ENCODE measurements around the gene SERPINB2.

The SERPINB2 gene, protein sequence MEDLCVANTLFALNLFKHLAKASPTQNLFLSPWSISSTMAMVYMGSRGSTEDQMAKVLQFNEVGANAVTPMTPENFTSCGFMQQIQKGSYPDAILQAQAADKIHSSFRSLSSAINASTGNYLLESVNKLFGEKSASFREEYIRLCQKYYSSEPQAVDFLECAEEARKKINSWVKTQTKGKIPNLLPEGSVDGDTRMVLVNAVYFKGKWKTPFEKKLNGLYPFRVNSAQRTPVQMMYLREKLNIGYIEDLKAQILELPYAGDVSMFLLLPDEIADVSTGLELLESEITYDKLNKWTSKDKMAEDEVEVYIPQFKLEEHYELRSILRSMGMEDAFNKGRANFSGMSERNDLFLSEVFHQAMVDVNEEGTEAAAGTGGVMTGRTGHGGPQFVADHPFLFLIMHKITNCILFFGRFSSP

DNA sequence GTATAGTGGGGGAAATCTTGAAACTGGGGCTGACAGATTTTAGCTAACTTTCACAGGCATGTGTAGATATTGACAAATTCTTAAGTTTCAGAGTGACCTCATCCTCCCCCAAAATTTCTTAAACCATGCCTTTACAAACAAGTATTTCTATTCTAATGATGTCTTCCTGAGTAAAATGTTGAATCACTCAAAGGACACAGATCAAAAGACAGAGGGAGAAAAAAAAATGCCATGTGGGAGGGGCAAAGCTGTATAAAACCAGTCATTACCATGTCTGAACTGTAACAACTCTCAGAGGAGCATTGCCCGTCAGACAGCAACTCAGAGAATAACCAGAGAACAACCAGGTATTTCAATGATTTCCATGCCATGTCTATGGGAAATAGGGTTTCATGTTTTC, at the start of gene SERPINB2:
TSS of gene SERPINB2 (plus strand) at position 282 of the 400 bp plus-strand sequence. CDS start 3,740 bp downstream, outside the sequence.
- no peak for DNase-seq (ENCODE audit: low spot score)

DNA sequence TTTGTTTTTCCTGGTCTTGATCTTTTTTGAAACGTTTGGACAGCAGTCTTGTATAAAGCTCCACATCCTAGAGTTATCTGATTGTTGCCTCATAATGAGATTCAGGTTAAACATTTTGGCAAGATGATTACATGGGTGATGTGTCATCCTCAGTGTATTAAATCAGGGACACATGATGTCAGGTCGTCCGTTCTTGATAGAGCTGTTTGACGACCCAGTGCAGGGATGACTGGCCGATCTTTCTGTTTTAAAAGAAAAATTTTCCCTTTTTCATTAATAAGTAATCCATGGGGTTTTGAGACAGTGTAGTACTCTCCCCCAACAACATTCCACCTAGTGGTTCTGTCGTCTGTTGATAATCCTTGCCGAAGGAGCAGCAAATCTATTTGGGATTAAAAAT, 44.5 kb upstream of the SERPINB2 start:
- DNase-seq (ENCODE audit: low spot score): no peak

DNA sequence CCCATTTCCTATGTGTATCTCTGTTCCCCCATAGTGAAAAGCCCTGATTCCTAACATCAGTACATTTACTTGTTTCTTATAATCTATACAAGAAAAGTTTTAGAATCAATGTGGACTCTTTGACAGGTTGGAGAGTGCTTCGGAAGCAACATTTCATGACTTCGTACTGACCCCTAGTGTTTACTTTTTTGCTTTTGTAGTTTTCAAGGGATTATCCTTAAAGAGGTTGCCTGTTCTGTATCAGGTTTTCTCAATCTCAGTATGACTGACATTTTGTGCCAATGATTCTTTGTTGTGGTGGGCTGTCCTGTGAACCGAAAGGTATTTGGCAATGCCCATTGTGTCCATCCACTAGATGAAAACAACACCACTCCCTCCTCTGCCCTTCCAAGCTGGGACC, 43.3 kb upstream of the SERPINB2 start:
- peak; percentile 18 for DNase-seq (ENCODE audit: low spot score)

DNA sequence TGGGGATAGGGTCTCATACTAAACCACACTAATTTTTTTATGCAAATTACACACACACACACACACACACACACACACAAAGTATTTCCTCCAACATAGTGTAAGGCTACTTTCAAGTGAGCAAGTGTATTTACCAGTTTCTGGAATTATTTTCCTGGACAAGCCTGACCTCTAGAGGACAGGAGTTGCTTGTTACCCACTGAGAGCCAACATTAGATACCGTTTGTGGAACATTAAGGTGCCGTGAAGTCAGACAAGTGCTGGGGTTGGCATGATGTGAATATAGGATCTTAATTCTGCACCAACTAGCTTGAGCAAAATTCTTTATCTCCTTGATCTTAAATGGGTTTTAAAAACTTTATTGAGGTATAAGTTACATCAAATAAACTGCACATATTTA, 39.3 kb upstream of the SERPINB2 start:
- peak; percentile 27 for DNase-seq (ENCODE audit: low spot score)

DNA sequence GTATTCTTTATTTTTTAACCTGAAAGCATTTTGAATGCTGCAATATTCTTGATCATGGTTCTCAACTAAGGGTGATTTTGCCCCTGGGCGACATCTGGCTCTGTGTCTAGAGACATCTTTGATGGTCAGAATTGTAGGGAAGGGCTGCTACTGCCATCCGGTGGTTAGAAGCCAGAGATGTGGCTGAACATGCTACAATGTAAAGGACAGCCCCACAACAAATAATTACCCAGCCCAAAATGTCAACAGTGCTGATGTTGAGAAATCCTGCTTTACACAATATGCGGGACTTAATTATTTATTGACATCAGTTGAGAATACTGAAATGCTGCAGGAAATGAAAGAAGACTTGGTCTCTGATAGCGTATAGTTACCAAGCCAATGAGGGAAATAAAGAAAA, 37.5 kb upstream of the SERPINB2 start:
- DNase-seq (ENCODE audit: low spot score): peak; percentile 27

DNA sequence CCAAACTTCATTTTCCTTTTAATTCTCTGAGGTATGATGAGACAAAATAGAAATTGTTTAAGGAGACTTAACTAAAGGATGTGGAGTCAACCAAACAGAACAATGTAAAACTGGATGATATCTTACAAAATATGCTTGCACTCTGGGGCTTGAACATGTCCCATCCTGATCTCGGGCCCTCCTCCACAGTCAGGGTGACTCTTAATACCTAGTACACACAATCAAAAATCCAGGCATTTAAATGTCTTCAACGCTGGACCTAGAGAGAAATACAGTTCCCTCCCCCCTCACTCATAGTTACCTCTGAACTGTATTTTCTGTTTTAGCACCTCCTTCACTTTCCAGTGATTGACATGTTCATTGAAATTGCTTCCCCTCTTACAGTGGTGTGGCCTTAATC, 36.9 kb upstream of the SERPINB2 start:
- DNase-seq (ENCODE audit: low spot score): no peak

DNA sequence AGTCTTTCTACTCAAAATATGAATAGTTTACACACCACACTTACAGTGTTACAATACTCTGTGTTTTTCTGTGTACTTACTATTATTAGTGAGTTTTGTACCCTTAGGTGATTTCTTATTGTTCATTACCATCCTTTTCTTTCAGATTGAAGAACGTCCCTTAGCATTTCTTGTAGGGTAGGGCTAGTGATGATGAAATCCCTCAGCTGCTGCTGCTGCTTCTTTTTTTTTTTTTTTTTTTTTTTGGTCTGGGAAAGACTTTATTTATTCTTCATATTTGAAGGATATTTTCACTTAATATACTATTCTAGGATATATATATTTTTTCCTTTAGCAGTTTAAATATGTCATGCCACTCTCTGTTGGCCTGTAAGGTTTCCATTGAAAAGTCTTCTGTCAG, 29.0 kb upstream of the SERPINB2 start:
- DNase-seq (ENCODE audit: low spot score): no peak

DNA sequence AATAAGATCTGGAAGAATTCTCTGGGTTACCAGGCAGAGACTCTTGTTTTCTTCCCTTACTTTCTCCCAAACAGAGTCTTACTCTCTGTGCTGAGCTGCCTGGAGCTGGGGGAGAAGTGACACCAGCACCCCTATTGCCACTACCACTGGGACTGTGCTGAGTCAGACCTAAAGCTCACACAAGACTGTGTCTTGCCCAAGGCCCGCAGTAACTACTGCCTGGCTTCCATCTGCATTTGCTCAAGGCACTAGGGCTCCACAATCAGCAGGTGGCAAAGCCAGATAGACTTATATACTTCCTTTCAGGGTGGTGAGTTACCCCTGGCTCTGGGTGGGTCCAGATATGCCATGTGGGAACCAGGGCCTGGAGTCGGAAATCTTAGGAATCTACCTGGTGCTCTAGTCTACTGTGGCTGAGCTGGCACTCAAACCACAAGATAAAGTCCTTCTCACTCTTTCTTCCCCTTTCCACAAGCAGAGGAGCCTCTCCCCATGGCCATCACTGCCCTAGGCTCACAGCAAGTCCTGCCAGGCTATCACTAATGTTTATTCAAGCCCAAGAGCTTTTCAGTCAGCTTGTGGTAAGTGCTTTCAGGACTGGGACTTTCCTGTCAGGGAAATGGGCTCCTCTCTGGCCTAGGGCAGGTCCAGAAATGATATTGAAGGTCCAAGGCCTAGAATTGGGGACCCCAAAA, 27.6 kb upstream of the SERPINB2 start:
- no peak for DNase-seq (ENCODE audit: low spot score)

DNA sequence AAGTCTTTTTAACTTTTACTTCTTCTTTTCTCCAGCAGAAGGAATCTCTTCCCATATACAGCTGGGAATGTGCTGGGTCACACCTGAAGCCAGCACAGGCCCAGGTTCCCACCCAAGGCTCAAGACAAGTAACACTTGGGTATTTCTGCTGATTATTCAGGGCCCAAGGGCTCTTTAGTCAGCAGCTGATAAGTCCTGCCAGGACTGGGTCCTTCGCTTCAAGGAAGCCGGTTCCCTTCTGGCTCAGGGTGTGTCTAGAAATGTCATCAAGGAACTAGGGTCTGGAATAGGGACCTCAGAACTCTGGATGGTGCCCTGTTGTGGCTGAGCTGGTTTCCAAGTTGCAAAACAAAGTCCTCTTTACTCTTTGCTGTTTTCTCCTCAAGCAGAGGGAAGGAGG, 27.0 kb upstream of the SERPINB2 start:
- no peak for DNase-seq (ENCODE audit: low spot score)

DNA sequence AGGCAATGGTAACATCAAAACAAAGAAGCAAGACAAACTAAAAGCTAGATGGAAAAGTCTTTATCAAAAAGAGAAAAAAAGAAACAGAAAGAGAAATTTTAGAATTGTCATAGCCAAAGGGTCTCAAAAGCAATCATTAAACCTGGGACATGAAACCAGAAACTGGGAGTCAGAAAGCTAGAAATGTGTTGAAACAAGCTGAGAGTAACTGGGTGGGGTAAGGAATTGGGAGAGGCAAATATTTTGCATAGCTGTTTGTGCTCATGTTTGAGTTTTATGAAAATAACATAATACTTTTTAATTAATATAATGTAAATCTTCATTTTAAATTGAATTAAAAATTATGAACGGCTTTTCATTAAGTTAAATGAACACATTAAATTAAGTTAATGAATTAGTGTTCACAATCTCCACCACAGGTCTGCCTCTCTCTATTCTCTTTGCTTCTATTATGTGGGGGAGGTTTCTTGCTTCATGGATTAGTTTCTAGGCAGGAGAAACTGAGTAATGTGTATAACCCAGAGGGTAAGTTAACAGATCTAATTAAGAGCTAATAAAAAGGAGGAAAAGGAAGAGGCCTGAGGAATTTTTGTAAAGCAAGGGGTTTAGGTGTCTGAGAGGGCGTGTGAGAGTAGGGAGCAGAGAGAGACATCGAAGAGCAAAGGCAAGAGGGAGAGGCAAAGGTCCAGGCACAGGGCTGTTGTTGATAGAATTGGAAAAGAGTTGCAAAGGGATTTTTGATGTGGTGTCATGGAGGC, 20.0 kb upstream of the SERPINB2 start:
- no peak for DNase-seq (ENCODE audit: low spot score)

DNA sequence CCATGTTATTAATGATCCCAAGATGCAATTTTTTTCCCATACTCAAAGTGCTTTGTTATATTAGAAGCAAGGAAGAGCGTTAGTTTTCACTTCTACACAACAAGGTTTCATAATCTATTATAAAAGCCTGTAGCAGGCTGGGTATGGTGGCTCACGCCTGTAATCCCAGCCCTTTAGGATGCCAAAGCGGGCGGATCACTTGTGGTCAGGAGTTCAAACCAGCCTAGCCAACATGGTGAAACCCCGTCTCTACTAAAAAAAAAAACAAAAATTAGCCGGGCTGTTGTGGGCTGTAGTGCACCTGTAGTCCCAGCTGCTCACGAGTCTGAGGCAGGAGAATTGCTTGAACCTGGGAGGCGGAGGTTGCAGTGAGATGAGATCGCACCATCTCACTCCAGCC, 19.0 kb upstream of the SERPINB2 start:
- no peak for DNase-seq (ENCODE audit: low spot score)

DNA sequence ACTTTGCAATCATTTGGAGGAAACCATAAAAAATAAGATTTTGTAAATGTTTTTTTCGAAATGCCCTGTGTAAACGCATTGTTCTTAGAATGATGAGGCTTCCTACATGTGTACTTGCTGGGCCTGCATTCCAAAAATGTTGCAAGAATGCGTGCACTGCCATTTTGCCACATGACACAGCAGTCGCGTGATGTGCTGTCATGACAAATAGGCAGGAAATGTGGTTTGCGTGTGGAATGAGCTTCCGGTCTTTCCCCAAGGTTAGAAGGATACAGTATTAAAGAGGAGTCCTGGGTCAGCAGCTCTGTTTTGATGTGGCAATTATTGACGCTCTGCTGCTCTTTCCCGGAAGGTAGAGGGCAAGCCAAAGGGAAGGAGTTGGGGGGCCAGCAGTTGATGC, 18.1 kb upstream of the SERPINB2 start:
- DNase-seq (ENCODE audit: low spot score): peak; percentile 76

DNA sequence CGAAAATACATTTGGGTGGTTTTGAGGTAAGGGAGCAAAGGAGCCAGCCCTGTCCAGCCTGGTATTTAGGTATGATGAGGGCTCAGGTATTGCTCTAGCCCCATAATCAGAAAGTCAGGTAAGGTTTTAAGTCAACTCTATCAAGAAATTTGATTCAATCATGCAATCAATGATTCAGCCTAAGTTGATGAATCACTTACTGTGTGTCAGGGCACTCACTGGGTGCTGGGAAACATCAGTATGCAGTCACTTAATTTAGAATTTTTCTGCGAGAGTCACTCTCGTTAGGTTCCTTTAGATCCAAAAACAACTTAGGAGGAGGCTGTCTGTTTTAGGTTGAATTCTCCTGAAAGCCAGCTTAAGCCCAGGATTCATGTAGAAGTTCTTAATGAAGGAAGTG, 17.7 kb upstream of the SERPINB2 start:
- peak; percentile 36 for DNase-seq (ENCODE audit: low spot score)

DNA sequence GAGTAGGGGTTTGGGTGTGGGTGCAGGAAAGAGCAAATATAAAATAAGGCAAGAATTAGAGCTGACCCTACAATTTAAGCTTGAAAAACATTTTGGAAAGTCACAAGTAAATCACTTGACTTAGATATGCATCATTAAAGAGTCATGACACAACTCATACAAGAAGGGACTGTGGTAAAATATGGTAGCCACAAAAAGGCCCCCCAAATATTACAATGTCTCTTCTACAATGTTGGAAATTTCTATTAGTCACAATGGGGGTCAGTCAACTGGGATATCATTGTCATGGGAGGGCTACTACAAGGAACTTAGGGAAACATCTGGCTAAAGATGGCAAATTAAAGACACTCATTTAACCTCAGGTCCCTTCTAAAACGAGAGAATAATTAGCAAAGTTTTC, 15.7 kb upstream of the SERPINB2 start:
- no peak for DNase-seq (ENCODE audit: low spot score)

DNA sequence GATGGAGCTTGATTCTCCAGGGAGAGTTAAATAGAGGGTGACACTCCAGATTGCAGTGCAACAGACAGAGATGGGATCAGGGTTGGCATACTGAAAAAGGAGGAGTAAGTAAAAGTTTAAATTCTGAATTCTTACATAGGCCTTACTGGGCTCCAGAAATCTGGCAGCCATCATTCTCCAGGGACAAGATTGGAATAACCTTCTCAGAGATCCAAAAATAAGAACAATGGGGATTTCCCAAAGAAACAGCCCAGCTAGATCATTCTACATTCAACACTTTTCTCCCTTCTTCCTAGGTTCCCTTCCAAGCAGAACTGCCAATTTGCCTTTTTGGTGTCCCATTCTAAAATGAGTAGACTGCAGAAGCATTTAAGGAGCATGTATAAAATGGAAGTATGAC, 14.9 kb upstream of the SERPINB2 start:
- no peak for DNase-seq (ENCODE audit: low spot score)

DNA sequence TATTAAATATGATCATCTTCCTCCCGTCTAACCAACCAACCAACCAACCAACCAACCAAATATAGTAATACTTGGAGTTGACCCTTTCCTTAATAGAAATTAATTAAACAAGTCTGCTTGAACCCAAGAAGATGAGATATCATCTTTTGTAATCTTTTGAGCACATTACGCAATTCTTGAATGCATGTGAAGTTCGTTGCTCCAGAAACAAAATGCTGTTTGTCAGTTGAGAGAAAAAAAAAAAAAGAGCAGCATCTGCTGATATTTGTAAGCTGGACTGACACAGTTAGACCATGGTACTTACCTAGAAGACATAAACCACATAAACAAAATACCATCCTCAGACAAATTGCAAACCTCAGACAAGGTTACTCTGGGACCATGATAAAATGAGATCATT, 9.2 kb upstream of the SERPINB2 start:
- DNase-seq (ENCODE audit: low spot score): no peak

DNA sequence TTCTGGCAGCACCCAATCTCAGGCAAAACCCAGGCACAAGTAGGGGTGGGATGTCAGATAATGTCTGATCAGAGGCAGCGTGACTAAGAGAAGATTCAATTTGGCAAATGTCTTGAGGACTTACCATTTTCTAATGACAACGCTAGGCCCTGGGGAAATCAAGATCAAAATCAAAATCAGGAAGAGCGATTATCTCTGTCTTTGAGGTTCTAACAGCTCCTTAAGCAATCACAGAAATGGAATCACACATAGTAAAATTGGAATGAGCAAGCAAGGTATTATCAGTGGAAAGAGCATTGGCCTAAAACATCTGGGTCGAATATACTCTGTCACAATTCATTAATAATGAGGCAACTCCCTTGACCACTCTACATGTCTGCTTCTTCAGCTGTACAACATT, 8.6 kb upstream of the SERPINB2 start:
- DNase-seq (ENCODE audit: low spot score): no peak

DNA sequence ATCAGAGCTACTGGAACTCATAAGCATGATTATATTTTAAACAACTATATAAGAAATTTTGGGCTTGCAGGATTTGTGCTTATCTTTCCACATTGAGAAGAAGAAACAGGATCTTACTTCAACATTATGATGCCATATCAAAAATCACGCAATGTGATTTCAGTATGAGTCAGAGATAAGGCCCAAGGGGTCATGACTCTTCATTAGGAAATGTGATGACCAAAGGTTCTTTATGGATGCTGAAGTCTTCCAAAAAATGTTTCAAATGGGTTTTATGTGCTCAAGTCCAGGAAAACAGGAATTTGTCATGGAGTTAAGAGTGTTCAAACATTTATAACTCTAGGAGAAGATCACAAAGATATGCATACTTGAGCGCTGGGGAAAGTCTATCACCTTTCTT, 7.8 kb upstream of the SERPINB2 start:
- no peak for DNase-seq (ENCODE audit: low spot score)

DNA sequence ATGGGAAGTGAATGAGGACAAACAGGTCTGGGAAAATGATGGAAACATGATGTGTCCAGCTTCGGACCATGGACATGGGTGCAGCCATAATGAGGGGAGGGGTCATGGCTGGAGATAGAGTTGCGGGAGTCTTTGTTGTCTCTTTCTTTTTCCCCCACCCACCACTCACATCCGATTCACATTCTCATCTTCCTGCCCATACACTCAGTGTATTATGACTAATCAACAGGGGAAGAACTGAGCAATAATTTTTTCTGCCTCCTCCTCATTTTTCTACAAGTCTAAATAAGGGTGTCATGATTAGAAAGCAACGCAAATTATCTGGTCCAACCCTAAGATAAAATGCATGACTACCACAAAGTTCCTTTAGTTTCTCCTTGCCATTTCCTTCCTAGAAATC, 5.7 kb upstream of the SERPINB2 start:
- DNase-seq (ENCODE audit: low spot score): no peak

DNA sequence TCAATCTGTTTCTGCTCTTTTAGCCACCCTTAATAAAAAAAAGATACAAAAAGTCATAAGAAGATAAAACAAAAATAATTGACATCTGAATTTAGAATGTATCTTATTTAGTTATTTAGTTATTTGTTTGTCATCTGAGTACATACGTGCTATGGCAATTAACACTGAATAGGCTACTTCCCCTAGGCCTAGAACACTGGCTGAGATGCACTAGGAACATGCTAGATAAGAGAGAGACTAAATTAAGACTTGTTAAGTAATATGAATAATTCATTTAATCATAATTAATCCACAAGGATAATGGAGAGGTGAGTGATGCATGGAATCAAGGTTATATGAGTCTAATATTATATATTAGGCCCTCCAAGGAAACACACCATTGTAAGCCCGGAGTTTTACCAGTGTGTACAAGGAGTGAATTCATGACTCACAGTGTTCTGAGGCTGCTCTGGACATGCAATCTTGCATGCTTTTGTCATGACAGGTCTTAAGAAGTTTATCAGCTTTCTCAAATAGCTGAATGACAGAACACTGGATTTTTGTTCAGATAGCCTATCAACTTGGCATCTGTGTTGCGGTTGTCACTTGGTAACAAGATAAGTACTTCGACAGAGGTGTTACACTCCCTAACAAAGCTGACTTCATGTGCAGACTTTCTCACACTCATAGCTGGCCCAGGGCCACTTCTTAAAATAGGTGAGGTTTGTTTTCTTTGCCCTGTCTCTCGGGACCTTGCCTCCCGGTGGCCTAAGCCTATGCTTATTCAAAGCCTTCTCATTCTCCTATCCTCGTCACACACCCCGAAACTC, 5.0 kb upstream of the SERPINB2 start:
- peak; percentile 70 for DNase-seq (ENCODE audit: low spot score)

DNA sequence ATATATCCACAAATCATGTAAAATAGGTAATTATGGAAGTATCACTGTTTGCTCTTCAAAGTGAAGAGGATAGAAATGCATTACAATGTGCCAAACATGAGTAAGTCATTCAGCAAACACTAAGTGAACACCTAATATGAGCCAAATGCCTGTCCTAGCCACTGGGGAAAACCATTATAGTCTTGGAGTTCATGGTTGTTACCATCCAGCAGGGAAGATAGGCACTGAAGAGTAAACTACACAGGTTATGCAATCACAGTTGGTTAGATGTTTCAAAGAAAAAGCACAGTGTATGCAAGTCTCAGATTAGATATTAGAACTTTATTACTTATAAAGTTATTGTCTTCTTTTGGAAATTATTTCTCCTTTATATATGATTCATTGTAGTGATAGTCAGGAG, 3.9 kb upstream of the SERPINB2 start:
- DNase-seq (ENCODE audit: low spot score): no peak
